Lower leg skin (tissue), 4 donors: ENCODE results near the gene MED12. TPM values are rescaled to one million over a fixed set of nuclear protein-coding genes. Genes with fewer than 3 reads are reported as not detected.

ENCODE experiments used
- DNase-seq, 2 donors: peaks; one replicate each; pipeline ENCODE4 v3.0.0-alpha.2; 2019; ENCODE audit warnings: low spot score in 2 of 2
- H3K4me3 ChIP-seq: fragments of 200-600 bp; sonication (generic); 2 replicates; pipeline ENCODE4 v1.5.1; 2017; ENCODE audit warnings: mild to moderate bottlenecking, low read depth; ENCODE audit not compliant: poor library complexity, severe bottlenecking
- CTCF ChIP-seq, 3 donors: fragments of 450-650 bp; IDR thresholded peaks; one replicate each; pipeline ENCODE4 v1.5.1; 2016; ENCODE audit warnings: antibody characterized with exemption in 3 of 3, mild to moderate bottlenecking in 3 of 3, moderate library complexity in 2 of 3
- POLR2A ChIP-seq, 2 donors: fragments of 450-650 bp; IDR thresholded peaks; one replicate each; pipeline ENCODE4 v1.6.1; 2016 to 2017; ENCODE audit warnings: antibody characterized with exemption in 2 of 2, mild to moderate bottlenecking in 1 of 2, moderate library complexity in 1 of 2
- WGBS, 2 donors: methylation state at CpG; one replicate each; pipeline ENCODE4 v1.1.5; 2018; 5-methylcytosine and 5-hydroxymethylcytosine counted together
- intact Hi-C: fragments of 100-400 bp; cut with DNase I; formaldehyde crosslinking; loops from one replicate; pipeline ENCODE4 v1.15.0; 2023; ENCODE audit warnings: low total_unique reads
- total RNA-seq, 4 donors: library from RNA; depleted of rRNA; stranded (reverse); fragments of >200 nt; gene quantifications; one replicate each; pipeline ENCODE4 v1.1.0, GENCODE V29; 2016

Gene MED12
- total RNA-seq, 4 donors from 2014 or later, result 27.3 to 42.9 (median 31.7) TPM

DNA sequence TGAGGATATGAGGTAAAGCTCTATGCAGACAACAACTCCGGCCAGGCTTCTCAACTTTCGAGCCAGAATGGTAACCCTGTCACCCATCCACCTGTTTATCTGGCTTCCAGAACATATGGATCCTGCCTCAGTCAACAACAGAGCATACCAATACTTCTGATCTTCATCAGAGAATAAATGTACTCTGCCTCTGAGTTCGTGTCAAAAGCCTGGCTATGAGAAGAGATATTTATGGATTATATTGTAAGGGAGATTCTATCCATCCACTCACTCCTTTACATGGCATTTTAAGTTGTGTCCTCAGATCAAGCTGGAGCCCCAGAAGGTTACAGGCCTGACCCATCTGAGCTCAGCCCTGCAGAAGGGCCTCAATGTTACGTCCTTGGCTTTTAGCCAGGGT is 32.5 kb upstream of the MED12 start:
- WGBS, 2 donors, result 53 to 89% methylated on average over 4 of the region's 4 CpGs
- intact Hi-C loops, result no loop called here
- DNase-seq, result no peak
- H3K4me3 ChIP-seq, result no peak overlapping the region
- no peak for TF ChIP-seq POLR2A (IDR thresholded peaks at IDR 0.05)
- TF ChIP-seq CTCF (IDR thresholded peaks at IDR 0.05), result no peak

GRCh38 chrX:71091263-71091662 is 27.1 kb upstream of the MED12 start:
- H3K4me3 ChIP-seq, result no peak overlapping the region
- DNase-seq, result no peak
- TF ChIP-seq CTCF (IDR thresholded peaks at IDR 0.05), result no peak
- TF ChIP-seq POLR2A (IDR thresholded peaks at IDR 0.05), result no peak
- WGBS, 2 donors, result 56 to 79% methylated on average over 5 of the region's 5 CpGs
- intact Hi-C loops, result no loop called here

DNA sequence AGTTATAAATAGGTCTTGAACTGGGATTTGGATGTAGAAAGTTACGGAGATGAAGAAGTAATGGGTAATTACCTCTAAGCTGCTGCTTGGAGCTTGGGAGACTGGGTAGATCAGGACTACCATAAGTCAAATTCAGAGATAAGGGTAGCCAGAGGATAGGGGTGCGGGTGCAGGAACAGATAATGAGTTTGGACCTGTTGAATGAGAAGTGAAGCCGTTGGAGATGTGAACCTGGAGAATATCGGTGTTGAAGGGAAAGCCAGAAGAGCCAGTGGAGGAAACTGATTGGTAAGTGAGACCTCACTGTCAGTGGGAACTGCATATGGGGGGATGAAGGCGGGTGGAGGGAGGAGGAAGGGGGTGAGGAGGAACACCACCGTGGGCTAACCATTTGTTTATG is 23.4 kb upstream of the MED12 start:
- no peak overlapping the region for H3K4me3 ChIP-seq
- TF ChIP-seq CTCF (IDR thresholded peaks at IDR 0.05) (no peak), POLR2A (IDR thresholded peaks at IDR 0.05) (no peak)
- WGBS, 2 donors, result 23 to 46% methylated on average over 6 of the region's 6 CpGs
- no peak for DNase-seq
- intact Hi-C loops, result no loop called here

GRCh38 chrX:71095555-71095980 is 22.8 kb upstream of the MED12 start, which contains the start of gene FOXO4:
Gene FOXO4, plus strand, starts transcription at chrX:71095851. Its CDS starts 678 bp downstream, at chrX:71096529.
- intact Hi-C loops, result no loop called here
- 0 to 12% methylated on average over 29 of the region's 29 CpGs for WGBS, 2 donors
- no peak for TF ChIP-seq POLR2A (IDR thresholded peaks at IDR 0.05)
- no peak for TF ChIP-seq CTCF (IDR thresholded peaks at IDR 0.05)
- DNase-seq, result peak; percentile 87 to 97
- peak within 1 kb of the TSS; percentile 15 for H3K4me3 ChIP-seq

GRCh38 chrX:71095981-71096759 is 22.2 kb upstream of the MED12 start:
- H3K4me3 ChIP-seq, result peak overlapping the region; percentile 15
- 2 to 23% methylated on average over 23 to 42 of the region's 46 CpGs for WGBS, 2 donors
- DNase-seq, result no peak
- intact Hi-C loops, result no loop called here
- TF ChIP-seq POLR2A (IDR thresholded peaks at IDR 0.05) (no peak), CTCF (IDR thresholded peaks at IDR 0.05) (no peak)

- peak overlapping the region; percentile 15 for H3K4me3 ChIP-seq
- intact Hi-C loops, result no loop called here
- no peak for DNase-seq
- 0 to 38% methylated on average over 9 of the region's 9 CpGs for WGBS, 2 donors
- TF ChIP-seq CTCF (IDR thresholded peaks at IDR 0.05) (no peak), POLR2A (IDR thresholded peaks at IDR 0.05) (no peak)
These were observed 21.7 kb upstream of the MED12 start for GRCh38 chrX:71096760-71097032.
